ENCODE results near the gene GPC6.

DNA sequence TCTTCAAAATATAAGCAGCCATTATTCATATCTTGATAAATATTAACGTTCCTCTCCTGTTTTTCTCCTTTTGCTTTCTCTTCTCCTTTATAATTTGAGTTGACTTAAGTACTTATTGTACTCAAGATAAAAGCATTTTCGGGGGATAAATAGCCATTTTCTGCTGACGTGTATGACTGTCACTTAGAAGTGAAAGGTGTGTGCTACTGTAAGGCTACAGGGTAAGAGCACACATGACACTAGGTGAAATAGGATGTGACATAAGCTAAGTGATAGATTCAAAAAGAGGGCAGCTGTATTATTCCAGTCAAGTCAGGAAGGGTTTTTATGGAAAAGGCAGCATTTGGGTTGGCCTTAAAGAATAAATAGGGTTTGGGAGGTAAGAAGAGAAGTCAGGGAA, 128.5 kb downstream of the GPC6 start:
- TF ChIP-seq, protein P1, sequence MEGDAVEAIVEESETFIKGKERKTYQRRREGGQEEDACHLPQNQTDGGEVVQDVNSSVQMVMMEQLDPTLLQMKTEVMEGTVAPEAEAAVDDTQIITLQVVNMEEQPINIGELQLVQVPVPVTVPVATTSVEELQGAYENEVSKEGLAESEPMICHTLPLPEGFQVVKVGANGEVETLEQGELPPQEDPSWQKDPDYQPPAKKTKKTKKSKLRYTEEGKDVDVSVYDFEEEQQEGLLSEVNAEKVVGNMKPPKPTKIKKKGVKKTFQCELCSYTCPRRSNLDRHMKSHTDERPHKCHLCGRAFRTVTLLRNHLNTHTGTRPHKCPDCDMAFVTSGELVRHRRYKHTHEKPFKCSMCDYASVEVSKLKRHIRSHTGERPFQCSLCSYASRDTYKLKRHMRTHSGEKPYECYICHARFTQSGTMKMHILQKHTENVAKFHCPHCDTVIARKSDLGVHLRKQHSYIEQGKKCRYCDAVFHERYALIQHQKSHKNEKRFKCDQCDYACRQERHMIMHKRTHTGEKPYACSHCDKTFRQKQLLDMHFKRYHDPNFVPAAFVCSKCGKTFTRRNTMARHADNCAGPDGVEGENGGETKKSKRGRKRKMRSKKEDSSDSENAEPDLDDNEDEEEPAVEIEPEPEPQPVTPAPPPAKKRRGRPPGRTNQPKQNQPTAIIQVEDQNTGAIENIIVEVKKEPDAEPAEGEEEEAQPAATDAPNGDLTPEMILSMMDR (conservative IDR thresholded peaks at IDR 0.05): no peak
- TF ChIP-seq EZH2 (IDR thresholded peaks at IDR 0.05; ENCODE audit: low read depth): no peak
